Hematopoietic multipotent progenitor cell treated with erythropoietin and hydrocortisone succinate and interleukin-3 and kit ligand, for 6 days (in vitro differentiated cells): ENCODE data around the gene GJB5.
A peak's percentile ranks its signal among the peaks of the same experiment; 100 is the strongest.

Experiments used
- DNase-seq: peaks from one replicate; pipeline ENCODE4 v3.0.0-alpha.2; 2015

Gene GJB5

DNA sequence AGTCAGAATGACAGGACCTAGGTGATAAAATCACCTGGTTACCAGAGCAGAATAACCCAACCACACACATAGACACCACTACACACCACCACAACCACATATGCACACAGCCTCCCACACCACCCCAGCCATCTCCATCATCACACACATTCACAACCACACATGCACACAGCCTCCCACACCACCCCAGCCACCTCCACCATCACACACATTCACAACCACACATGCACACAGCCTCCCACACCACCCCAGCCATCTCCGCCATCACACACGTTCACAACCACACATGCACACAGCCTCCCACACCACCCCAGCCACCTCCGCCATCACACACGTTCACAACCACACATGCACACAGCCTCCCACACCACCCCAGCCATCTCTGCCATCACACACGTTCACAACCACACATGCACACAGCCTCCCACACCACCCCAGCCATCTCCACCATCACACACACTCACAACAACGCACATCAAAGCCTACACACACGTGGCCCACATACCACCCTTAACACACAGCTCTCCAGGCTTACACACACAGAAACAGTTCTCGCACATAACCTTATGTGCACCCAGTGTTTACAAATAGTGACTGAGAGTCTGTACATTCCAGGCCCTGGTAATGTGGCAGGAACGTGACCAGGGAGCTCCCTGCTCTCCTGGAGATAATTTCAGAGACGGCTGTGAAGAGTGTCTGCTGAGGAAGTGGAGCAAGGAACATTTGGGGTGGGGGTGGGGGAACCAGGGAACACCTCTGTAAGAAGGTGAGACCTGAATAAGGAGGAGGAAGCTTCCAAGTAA lies 22.9 kb downstream of the GJB5 start:
- no peak for DNase-seq

- no peak for DNase-seq
These were observed 23.5 kb downstream of the GJB5 start for GRCh38 chr1:34778381-34778780.

DNA sequence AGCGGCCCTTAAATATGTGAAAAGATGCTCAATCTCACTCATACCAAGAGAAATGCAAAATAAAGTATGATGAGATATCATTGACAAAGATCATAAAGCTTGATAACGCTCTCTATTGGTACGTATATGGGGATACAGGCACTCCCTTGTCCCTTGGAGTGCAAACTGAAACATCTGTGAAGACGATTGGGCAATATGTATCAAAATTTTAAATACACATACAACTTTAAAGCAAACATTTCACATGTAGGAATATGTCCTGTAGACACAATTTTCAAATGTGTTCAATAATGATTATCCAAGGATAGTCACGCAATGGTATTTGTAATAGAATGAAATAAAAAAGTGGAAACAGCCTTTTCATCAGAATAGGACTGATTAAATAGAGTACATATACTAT lies 24.2 kb downstream of the GJB5 start:
- no peak for DNase-seq

DNA sequence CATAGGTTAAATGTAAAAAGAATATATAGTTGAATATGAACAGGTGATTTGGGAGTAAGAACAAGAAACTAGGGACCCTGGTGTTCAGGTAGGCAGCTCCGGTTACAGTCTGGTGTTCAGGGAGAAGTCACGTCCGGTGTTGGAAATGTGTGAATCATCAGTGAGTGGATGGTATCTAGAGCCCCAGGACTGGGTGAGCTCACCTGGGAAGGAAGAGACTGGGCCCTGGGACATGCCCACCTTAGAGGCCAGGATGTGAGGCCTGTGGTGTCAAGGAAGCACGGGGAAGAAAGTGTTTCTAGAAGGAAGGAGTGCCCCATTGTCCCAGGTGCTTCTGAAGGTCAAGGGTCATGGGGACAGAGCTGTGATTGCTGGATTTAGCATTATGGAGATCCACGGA lies 24.7 kb downstream of the GJB5 start:
- no peak for DNase-seq

DNA sequence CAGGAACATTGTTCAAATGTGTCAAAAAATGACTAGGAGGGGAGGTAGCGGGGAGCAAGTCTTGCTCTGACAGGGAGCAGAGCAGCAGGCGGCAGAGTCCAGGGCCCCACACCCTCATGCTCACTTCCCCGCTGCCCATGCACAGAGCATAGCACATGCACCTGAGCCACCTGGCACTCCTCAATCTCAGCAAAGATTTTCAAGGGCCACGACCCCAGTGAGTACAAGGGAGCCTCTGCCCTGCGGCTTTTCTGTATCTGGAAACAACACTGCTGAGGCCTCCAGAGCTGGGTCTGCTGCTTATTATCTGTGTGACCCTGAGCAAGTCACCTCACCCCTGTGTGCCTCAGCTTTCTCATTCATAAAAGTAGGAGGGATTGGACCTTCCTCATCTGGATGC lies 25.1 kb downstream of the GJB5 start:
- DNase-seq = no peak

DNA sequence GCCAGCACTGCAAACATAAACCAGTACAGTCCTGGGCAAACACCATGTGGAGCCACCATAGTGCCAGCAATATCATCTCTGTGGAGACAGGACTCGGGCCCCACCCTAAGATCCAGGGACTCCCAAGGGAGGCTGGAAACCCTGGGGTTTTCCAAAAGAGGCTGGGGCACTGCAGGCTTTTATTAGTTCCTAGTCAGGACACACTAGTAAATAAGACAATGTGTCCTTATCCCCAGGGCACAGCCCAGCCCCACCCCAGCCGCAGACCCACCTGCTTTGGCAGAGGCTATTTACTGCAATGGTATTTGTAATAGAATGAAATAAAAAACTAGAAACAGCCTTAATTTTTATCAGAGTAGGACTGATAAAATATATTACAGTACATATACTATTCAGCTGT lies 25.7 kb downstream of the GJB5 start:
- no peak for DNase-seq

- DNase-seq = peak; percentile 25
These were observed 26.4 kb downstream of the GJB5 start, which contains the start of gene GJB3 for GRCh38 chr1:34781071-34781843. Gene GJB3, plus strand, starts transcription at chr1:34781214. Its CDS starts 3,549 bp downstream, at chr1:34784763.

- DNase-seq = no peak
These were observed 27.1 kb downstream of the GJB5 start for GRCh38 chr1:34781844-34782391.

DNA sequence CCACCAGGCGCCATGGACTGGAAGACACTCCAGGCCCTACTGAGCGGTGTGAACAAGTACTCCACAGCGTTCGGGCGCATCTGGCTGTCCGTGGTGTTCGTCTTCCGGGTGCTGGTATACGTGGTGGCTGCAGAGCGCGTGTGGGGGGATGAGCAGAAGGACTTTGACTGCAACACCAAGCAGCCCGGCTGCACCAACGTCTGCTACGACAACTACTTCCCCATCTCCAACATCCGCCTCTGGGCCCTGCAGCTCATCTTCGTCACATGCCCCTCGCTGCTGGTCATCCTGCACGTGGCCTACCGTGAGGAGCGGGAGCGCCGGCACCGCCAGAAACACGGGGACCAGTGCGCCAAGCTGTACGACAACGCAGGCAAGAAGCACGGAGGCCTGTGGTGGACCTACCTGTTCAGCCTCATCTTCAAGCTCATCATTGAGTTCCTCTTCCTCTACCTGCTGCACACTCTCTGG lies 29.9 kb downstream of the GJB5 start:
- no peak for DNase-seq

- DNase-seq = no peak
These were observed 30.5 kb downstream of the GJB5 start for GRCh38 chr1:34785231-34785874.

- no peak for DNase-seq
These were observed 31.1 kb downstream of the GJB5 start for GRCh38 chr1:34785875-34786470.

- peak; percentile 86 for DNase-seq
These were observed 31.9 kb downstream of the GJB5 start for GRCh38 chr1:34786521-34787325.

- peak; percentile 63 for DNase-seq
These were observed 32.9 kb downstream of the GJB5 start for GRCh38 chr1:34787461-34788420.

DNA sequence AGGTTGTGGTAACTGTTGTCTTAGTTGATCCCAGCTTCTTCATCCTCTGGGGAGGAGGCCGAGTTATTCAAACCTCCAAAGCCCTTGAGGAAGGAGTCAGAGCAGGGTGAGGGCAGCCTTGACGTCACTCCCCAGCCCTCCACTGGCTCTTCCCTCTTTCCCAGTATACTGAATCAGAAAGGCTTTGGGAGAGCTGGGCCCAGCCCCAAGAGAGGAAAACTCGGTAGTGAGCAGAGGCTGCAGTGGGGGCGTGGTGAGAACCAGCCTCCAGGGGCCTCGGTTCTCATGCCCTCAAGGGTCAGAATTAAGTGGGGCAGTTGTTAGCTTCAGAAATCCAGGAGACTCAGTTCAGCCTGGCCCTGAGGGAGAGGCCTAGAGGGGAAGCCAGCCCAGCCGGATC lies 36.1 kb downstream of the GJB5 start:
- no peak for DNase-seq

DNA sequence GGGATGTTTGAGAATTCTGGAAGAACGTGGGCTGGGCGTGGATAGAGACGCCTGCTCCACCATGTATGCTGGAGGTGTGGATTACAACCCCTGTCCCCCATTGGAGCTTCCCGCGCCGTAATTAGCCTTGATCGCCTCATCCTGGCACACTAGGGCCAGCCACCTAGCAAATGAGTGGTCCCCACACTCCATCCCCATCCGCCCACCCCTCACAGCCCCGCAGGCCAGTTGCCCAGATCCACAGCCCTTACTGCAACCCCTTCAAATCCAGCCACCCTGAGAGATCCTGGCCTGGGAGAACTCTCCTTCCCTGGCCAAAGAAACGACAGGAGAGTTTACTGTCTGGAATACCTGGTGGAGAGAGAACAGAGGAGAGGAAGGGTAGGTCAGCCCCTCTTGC lies 37.6 kb downstream of the GJB5 start:
- DNase-seq = no peak

- no peak for DNase-seq
These were observed 38.3 kb downstream of the GJB5 start, which contains the start of gene GJA4 for GRCh38 chr1:34792868-34793727. Gene GJA4, plus strand, starts transcription at chr1:34792999. Its CDS starts 1,215 bp downstream, at chr1:34794214.

GRCh38 chr1:34794001-34794789 lies 39.3 kb downstream of the GJB5 start:
- DNase-seq = no peak

- no peak for DNase-seq
These were observed 39.9 kb downstream of the GJB5 start for GRCh38 chr1:34794790-34795180.

GRCh38 chr1:34795916-34796315 lies 41.1 kb downstream of the GJB5 start:
- no peak for DNase-seq
